Neutrophil (primary cell): Measurements from ENCODE around the gene NFATC4.

Source experiments
- H3K27ac ChIP-seq: fragments of 200-600 bp; sonication (generic); 2 replicates; pipeline ENCODE4 v1.5.1; 2016; ENCODE audit warnings: mild to moderate bottlenecking, moderate library complexity
- H3K27me3 ChIP-seq: fragments of 200-600 bp; sonication (generic); 2 replicates; pipeline ENCODE4 v1.6.0; 2016; ENCODE audit warnings: mild to moderate bottlenecking
- H3K36me3 ChIP-seq: fragments of 200-600 bp; sonication (generic); 2 replicates; pipeline ENCODE4 v1.5.1; 2017
- H3K4me1 ChIP-seq, 2 experiments: fragments of 200-600 bp in 1 of 2; sonication (generic) in 1 of 2; 1 replicate in 1 of 2; 2 replicates in 1 of 2; pipeline versions ENCODE4 v1.5.1 to v1.6.1; 2013 to 2016; ENCODE audit warnings: low read depth in 1 of 2, low read length in 1 of 2, mild to moderate bottlenecking in 1 of 2, moderate library complexity in 1 of 2; ENCODE audit not compliant: control insufficient read depth in 1 of 2, insufficient read depth in 1 of 2
- H3K4me3 ChIP-seq, 2 experiments: fragments of 200-600 bp in 1 of 2; sonication (generic) in 1 of 2; 1 replicate in 1 of 2; 2 replicates in 1 of 2; pipeline ENCODE4 v1.5.1; 2013 to 2016; ENCODE audit warnings: low read depth in 1 of 2, low read length in 1 of 2, mild to moderate bottlenecking in 1 of 2, moderate library complexity in 1 of 2
- H3K9me3 ChIP-seq: fragments of 200-600 bp; sonication (generic); 2 replicates; pipeline ENCODE4 v1.5.1; 2016
- CTCF ChIP-seq: fragments of 200-600 bp; sonication (generic); IDR thresholded peaks from 2 replicates; pipeline ENCODE4 v1.5.1; 2016; ENCODE audit warnings: antibody characterized with exemption

Gene NFATC4

DNA sequence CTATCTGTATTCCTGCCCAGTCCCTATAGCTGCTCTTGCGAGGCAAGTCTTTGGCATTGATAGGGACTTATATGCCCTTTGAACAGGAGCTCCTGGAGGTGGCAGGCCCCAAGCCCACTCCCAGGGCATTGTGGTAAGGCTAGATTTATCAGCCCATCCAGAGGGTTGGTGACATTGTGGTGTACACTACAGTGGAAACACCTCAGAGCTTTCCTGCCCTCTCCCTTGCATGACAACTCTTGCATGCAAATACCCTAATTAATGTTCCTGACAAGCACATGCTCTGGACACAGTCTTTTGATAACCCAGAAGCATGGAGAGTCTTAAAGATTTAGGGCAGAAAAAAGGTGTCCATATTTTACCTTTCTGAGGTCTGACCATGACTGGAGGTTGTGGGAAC is 27.4 kb upstream of the NFATC4 start:
- no peaks in the 10 kb centered on the region for H3K9me3 ChIP-seq
- H3K4me3 ChIP-seq = no peak overlapping the region
- peaks cover 39 to 44% of the 10 kb centered on the region in 2 experiments for H3K4me1 ChIP-seq
- H3K27me3 ChIP-seq = no peaks in the 10 kb centered on the region
- H3K36me3 ChIP-seq = peaks cover 33% of the 10 kb centered on the region
- no peak overlapping the region for H3K27ac ChIP-seq
- TF ChIP-seq CTCF = no peak

DNA sequence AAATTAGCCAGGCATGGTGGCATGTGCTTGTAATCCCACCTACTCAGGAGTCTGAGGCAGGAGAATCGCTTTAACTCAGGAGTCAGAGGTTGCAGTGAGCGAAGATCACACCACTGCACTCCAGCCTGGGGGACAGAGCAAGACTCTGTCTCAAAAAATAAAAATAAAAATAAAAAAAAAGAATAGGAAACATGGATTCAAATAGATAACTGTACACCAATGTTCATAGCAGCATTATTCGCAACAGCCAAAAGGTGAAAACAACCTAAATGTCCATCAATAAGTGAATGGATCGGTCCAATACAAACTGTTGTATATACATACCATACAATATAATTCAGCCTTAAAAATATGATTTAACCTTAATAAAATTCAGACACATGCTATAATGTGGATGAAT is 25.1 kb upstream of the NFATC4 start:
- Histone ChIP-seq H3K27me3 (peaks cover 6% of the 10 kb centered on the region), H3K4me3 (no peak overlapping the region)

GRCh38 chr14:24343795-24344660 is 24.0 kb upstream of the NFATC4 start:
- peaks cover 8% of the 10 kb centered on the region for H3K27me3 ChIP-seq
- H3K4me1 ChIP-seq = peaks cover 9 to 12% of the 10 kb centered on the region in 2 experiments
- TF ChIP-seq CTCF = no peak
- H3K27ac ChIP-seq = no peak overlapping the region
- no peaks in the 10 kb centered on the region for H3K9me3 ChIP-seq
- H3K4me3 ChIP-seq = no peak overlapping the region
- no peaks in the 10 kb centered on the region for H3K36me3 ChIP-seq

More for the DNA sequence above, 25.1 kb upstream of the NFATC4 start:
- TF ChIP-seq CTCF = no peak
- Histone ChIP-seq H3K27ac (no peak overlapping the region), H3K9me3 (no peaks in the 10 kb centered on the region), H3K4me1 (peaks cover 20 to 23% of the 10 kb centered on the region in 2 experiments), H3K36me3 (peaks cover 10% of the 10 kb centered on the region)

DNA sequence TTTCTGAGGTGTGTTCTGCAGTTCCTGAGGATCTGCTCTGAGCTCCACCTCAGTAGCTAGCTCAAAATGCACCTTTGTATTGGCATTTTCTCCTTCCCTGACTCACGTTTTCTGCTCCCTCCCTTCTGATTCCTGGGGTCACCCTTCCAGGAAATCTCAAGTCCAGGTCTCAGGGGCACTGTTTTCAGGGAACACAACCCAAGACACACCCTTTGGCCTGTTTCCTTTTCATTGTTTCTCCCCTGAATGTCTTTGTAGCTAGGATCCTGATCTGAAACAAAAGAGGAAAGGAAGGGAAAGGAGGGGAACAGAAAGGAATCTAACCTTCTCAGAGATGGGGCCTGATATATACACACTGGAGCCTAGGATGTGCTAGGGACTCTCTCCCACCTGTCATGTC is 20.9 kb upstream of the NFATC4 start:
- Histone ChIP-seq H3K27me3 (peaks cover 29% of the 10 kb centered on the region), H3K9me3 (no peaks in the 10 kb centered on the region), H3K36me3 (no peaks in the 10 kb centered on the region), H3K4me1 (no peaks in the 10 kb centered on the region), H3K4me3 (no peak overlapping the region), H3K27ac (no peak overlapping the region)
- TF ChIP-seq CTCF = no peak

GRCh38 chr14:24348186-24348585 is 19.8 kb upstream of the NFATC4 start:
- no peaks in the 10 kb centered on the region for H3K4me1 ChIP-seq
- no peaks in the 10 kb centered on the region for H3K9me3 ChIP-seq
- no peak for TF ChIP-seq CTCF
- H3K27ac ChIP-seq = no peak overlapping the region
- H3K27me3 ChIP-seq = peaks cover 39% of the 10 kb centered on the region
- H3K36me3 ChIP-seq = no peaks in the 10 kb centered on the region
- H3K4me3 ChIP-seq = no peak overlapping the region
